DMS 273 (cell line): Measurements from ENCODE around the gene ATCAY.
"Not testable (repeated sequence)": the region's sequence is repeated elsewhere in the genome, so short reads cannot be mapped to it uniquely, and the experiment has no call there.

Source experiments
- DNase-seq: peaks from one replicate; lab custom pipeline; 2025; ENCODE audit not compliant: unreplicated experiment; lab: John Stamatoyannopoulos, UW

Gene ATCAY

GRCh38 chr19:3898426-3898825 is 17.9 kb downstream of the ATCAY start:
- no peak for DNase-seq

GRCh38 chr19:3899531-3900294 is 19.2 kb downstream of the ATCAY start:
- DNase-seq, result no peak

GRCh38 chr19:3902317-3902973 is 22.0 kb downstream of the ATCAY start:
- no peak for DNase-seq

GRCh38 chr19:3904233-3904632 is 23.7 kb downstream of the ATCAY start:
- DNase-seq, result no peak

- DNase-seq, result no peak
Measured at GRCh38 chr19:3907626-3908265, 27.3 kb downstream of the ATCAY start.

- DNase-seq, result no peak
Measured at GRCh38 chr19:3908266-3909054, 28.0 kb downstream of the ATCAY start.

- no peak for DNase-seq
Measured at GRCh38 chr19:3910105-3910504, 29.6 kb downstream of the ATCAY start.

GRCh38 chr19:3914199-3914598 is 33.7 kb downstream of the ATCAY start:
- DNase-seq, result no peak

GRCh38 chr19:3916033-3916432 is 35.5 kb downstream of the ATCAY start:
- DNase-seq, result no peak

GRCh38 chr19:3919793-3920192 is 39.3 kb downstream of the ATCAY start:
- no peak for DNase-seq

- no peak for DNase-seq
Measured at GRCh38 chr19:3923096-3923758, 42.7 kb downstream of the ATCAY start.

GRCh38 chr19:3923912-3924311 is 43.4 kb downstream of the ATCAY start:
- DNase-seq, result no peak

- no peak for DNase-seq
Measured at GRCh38 chr19:3931041-3931440, 50.6 kb downstream of the ATCAY start.

- no peak for DNase-seq
Measured at GRCh38 chr19:3932931-3933810, 52.7 kb downstream of the ATCAY start, which contains the start of gene NMRK2. TSS of gene NMRK2 (plus strand) at chr19:3933069. CDS start at chr19:3933672, 603 bp downstream.

GRCh38 chr19:3936506-3937442 is 56.3 kb downstream of the ATCAY start:
- DNase-seq, result no peak

- not testable (repeated sequence) for DNase-seq
Measured at GRCh38 chr19:3938300-3938950, 57.9 kb downstream of the ATCAY start.

- DNase-seq, result no peak
Measured at GRCh38 chr19:3942790-3943409, 62.4 kb downstream of the ATCAY start.
